Nephron (organoid): Measurements from ENCODE around the gene PTGES3L.
"Not testable (repeated sequence)": the region's sequence is repeated elsewhere in the genome, so short reads cannot be mapped to it uniquely, and the experiment has no call there.

Experiments
- H3K27ac Mint-ChIP-seq, 3 experiments: 2 replicates each; pipeline ENCODE4 v1.8.0; 2020; ENCODE audit warnings: mixed read lengths in 3 of 3, mild to moderate bottlenecking in 2 of 3, moderate library complexity in 1 of 3
- H3K27me3 Mint-ChIP-seq: 2 replicates; pipeline ENCODE4 v1.8.0; 2021; ENCODE audit warnings: low read depth, mild to moderate bottlenecking, moderate library complexity, mixed read lengths
- H3K36me3 Mint-ChIP-seq: 2 replicates; pipeline ENCODE4 v1.8.0; 2020; ENCODE audit warnings: low read depth, mixed read lengths
- H3K4me1 Mint-ChIP-seq: 2 replicates; pipeline ENCODE4 v1.8.0; 2020; ENCODE audit warnings: mixed read lengths
- H3K4me3 Mint-ChIP-seq, 3 experiments: 2 replicates each; pipeline ENCODE4 v1.8.0; 2020; ENCODE audit warnings: mild to moderate bottlenecking in 3 of 3, mixed read lengths in 3 of 3, moderate library complexity in 2 of 3
- H3K9me3 Mint-ChIP-seq: 2 replicates; pipeline ENCODE4 v1.8.0; 2020; ENCODE audit warnings: mixed read lengths
- CTCF ChIP-seq, 3 experiments: fragments of 200-600 bp; sonication (generic); IDR thresholded peaks; one replicate each; pipeline ENCODE4 v1.5.0; 2021; ENCODE audit warnings: antibody characterized with exemption in 3 of 3; ENCODE audit not compliant: unreplicated experiment in 3 of 3

PTGES3L gene

GRCh38 chr17:42937712-42938596 is 41.9 kb downstream of the PTGES3L start:
- Mint-ChIP-seq H3K4me3 (no peak overlapping the region), H3K4me1 (no peaks in the 10 kb centered on the region), H3K36me3 (no peaks in the 10 kb centered on the region), H3K27me3 (peaks cover 12% of the 10 kb centered on the region), H3K9me3 (no peaks in the 10 kb centered on the region), H3K27ac (no peak overlapping the region)
- peak; percentile 69 to 79 (median 75) for TF ChIP-seq CTCF (IDR thresholded peaks at IDR 0.05; ENCODE audit: unreplicated experiment in 3 of 3)

- no peaks in the 10 kb centered on the region for H3K9me3 Mint-ChIP-seq
- peaks cover 10% of the 10 kb centered on the region for H3K27me3 Mint-ChIP-seq
- H3K4me1 Mint-ChIP-seq: no peaks in the 10 kb centered on the region
- no peak for TF ChIP-seq CTCF (IDR thresholded peaks at IDR 0.05; ENCODE audit: unreplicated experiment in 3 of 3)
- no peak overlapping the region for H3K27ac Mint-ChIP-seq
- H3K36me3 Mint-ChIP-seq: no peaks in the 10 kb centered on the region
- H3K4me3 Mint-ChIP-seq: no peak overlapping the region
Measured at GRCh38 chr17:42929497-42929844, 50.4 kb downstream of the PTGES3L start.

GRCh38 chr17:42928714-42929496 is 51.0 kb downstream of the PTGES3L start:
- Mint-ChIP-seq H3K4me1 (no peaks in the 10 kb centered on the region), H3K36me3 (no peaks in the 10 kb centered on the region), H3K9me3 (no peaks in the 10 kb centered on the region), H3K27ac (no peak overlapping the region), H3K4me3 (no peak overlapping the region), H3K27me3 (peaks cover 8% of the 10 kb centered on the region)
- TF ChIP-seq CTCF (IDR thresholded peaks at IDR 0.05; ENCODE audit: unreplicated experiment in 3 of 3): peak; percentile 53 to 63 (median 59)

- no peaks in the 10 kb centered on the region for H3K9me3 Mint-ChIP-seq
- H3K4me1 Mint-ChIP-seq: peaks cover 8% of the 10 kb centered on the region
- H3K4me3 Mint-ChIP-seq: no peak overlapping the region
- TF ChIP-seq CTCF (IDR thresholded peaks at IDR 0.05; ENCODE audit: unreplicated experiment in 3 of 3): no peak
- H3K27ac Mint-ChIP-seq: no peak overlapping the region
- H3K36me3 Mint-ChIP-seq: no peaks in the 10 kb centered on the region
- H3K27me3 Mint-ChIP-seq: peaks cover 7% of the 10 kb centered on the region
Measured at GRCh38 chr17:42924891-42925290, 55.0 kb downstream of the PTGES3L start.

GRCh38 chr17:42923472-42923871 is 56.4 kb downstream of the PTGES3L start:
- H3K4me1 Mint-ChIP-seq: peaks cover 18% of the 10 kb centered on the region
- not testable (repeated sequence) for H3K9me3 Mint-ChIP-seq, H3K27me3 Mint-ChIP-seq, H3K36me3 Mint-ChIP-seq, H3K27ac Mint-ChIP-seq, H3K4me3 Mint-ChIP-seq

- Mint-ChIP-seq H3K27me3 (peaks cover 7% of the 10 kb centered on the region), H3K36me3 (no peaks in the 10 kb centered on the region), H3K4me1 (peaks cover 22% of the 10 kb centered on the region), H3K27ac (peak overlapping the region in 2 of 3 experiments; percentile 58 to 72), H3K4me3 (no peak overlapping the region), H3K9me3 (no peaks in the 10 kb centered on the region)
- no peak for TF ChIP-seq CTCF (IDR thresholded peaks at IDR 0.05; ENCODE audit: unreplicated experiment in 3 of 3)
Measured at GRCh38 chr17:42922294-42922693, 57.6 kb downstream of the PTGES3L start.
